ENCODE measurements around the gene EFS. TPM values are rescaled to one million over a fixed set of nuclear protein-coding genes. Genes with fewer than 3 reads are reported as not detected.

EFS gene, protein sequence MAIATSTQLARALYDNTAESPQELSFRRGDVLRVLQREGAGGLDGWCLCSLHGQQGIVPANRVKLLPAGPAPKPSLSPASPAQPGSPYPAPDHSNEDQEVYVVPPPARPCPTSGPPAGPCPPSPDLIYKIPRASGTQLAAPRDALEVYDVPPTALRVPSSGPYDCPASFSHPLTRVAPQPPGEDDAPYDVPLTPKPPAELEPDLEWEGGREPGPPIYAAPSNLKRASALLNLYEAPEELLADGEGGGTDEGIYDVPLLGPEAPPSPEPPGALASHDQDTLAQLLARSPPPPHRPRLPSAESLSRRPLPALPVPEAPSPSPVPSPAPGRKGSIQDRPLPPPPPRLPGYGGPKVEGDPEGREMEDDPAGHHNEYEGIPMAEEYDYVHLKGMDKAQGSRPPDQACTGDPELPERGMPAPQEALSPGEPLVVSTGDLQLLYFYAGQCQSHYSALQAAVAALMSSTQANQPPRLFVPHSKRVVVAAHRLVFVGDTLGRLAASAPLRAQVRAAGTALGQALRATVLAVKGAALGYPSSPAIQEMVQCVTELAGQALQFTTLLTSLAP
- polyA plus RNA-seq: 10 to 100 TPM in 1 of 4 donors, 1 to 10 TPM in 1, under 1 TPM in 2; 0.54 to 11.5 (median 1.8) TPM
- long read RNA-seq, donor 1: 0 reads
- long read RNA-seq, donor 2: 0 reads
- long read RNA-seq, donor 3: 0 reads
- long read RNA-seq, donor 4: 0 reads
- long read RNA-seq, donor 5: 0 reads
- long read RNA-seq, donor 6, partial matches to known transcripts: 0 of 1 reads
- long read RNA-seq, donor 6, other reads (novel, unspliced or antisense): 0 of 1 reads
- long read RNA-seq, donor 7: 0 reads
- long read RNA-seq, donor 8, partial matches to known transcripts: 0 of 1 reads
- long read RNA-seq, donor 8, other reads (novel, unspliced or antisense): 0 of 1 reads
- long read RNA-seq, donor 9: 0 reads
- long read RNA-seq, donor 10, partial matches to known transcripts: 7 of 9 reads
- long read RNA-seq, donor 10, other reads (novel, unspliced or antisense): 0 of 9 reads

DNA sequence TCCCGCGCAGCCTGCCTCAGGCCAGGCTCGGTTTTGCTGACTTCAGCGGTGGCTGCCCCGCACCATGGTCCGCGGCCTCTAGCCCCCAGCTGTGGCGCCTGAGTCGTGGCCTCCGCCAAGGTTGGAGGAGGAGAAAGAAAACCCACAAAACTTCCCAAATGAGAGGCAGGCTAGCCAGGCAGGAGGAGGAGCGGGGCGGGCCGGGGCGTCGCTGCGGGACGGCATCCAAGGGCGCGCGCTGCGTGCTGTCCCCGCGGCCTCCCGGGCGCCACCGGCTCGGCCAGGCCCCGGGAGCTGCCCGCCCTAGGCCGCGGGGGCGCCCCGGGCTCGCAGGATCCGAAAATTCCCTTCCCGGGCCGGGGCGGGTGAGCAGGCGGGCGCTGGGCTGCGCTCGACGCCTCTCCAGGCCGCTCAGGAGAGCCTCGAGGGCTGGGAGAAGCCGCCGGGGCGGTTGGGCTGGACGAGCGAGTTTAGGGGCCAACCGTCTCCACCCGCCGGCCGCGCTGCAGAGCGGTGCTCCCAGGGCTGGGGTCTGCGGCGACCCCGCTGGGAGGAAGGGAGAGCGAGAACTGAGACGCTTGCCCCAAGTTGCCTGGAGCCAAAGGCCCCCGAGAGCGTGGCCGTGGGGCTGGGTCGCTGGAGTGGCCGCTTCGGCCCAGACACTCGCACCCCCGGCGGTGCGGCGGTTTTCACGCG, at the start of gene EFS:
Gene EFS (minus strand): TSS at position 137 of the 696 bp plus-strand sequence. CDS start 147 bp downstream, outside the sequence.
- peaks cover 0 to 11% (median 3%) of the 10 kb centered on the region in 3 donors for H3K4me1 ChIP-seq (ENCODE audit: control insufficient read depth in 3 of 3, insufficient read depth in 2 of 3, low read depth in 1 of 3, low read length in 2 of 3)
- H3K27me3 ChIP-seq (ENCODE audit: control insufficient read depth in 3 of 3, insufficient read depth in 3 of 3, low read length in 3 of 3): peaks cover 6 to 16% (median 6%) of the 10 kb centered on the region in 3 donors
- WGBS, 3 donors: 3 to 11% (median 5%) methylated on average over 31 to 74 of the region's 74 CpGs
- H3K36me3 ChIP-seq (ENCODE audit: control insufficient read depth in 3 of 3, insufficient read depth in 2 of 3, low read depth in 1 of 3, low read length in 3 of 3): peaks cover 0 to 8% (median 0%) of the 10 kb centered on the region in 3 donors
- H3K9me3 ChIP-seq (ENCODE audit: control insufficient read depth in 2 of 2, insufficient read depth in 1 of 2, low read depth in 1 of 2, low read length in 1 of 2): no peaks in the 10 kb centered on the region
- peak within 1 kb of the TSS in 2 of 3 donors; percentile 16 to 56 for H3K4me3 ChIP-seq (ENCODE audit: low read depth in 1 of 3, low read length in 3 of 3)
- FAIRE-seq (no peak), DNase-seq (peak in 1 of 2 donors; percentile 73)
- peak within 1 kb of the TSS; percentile 51 to 89 (median 86) for H3K27ac ChIP-seq (ENCODE audit: low read depth in 1 of 3, low read length in 2 of 3)

DNA sequence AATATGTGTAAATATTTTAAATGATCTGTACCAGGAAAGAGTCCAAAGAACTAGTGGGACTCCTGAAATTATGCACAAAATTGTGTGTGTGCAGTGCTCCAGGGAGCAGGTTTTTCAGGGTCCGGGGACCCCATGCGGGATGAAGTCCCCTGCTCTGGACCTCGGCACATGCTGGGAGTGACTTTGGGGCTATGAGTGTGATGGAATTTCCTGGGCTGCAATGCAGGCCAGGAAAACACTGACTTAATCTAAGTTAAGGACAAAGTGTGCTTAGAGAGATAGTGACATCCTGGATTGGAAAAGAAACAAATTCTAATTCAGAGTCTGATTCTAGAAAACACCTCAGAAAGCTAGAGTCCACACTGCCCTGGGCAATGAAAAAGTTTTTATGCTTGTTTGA, 49.3 kb upstream of the EFS start:
- H3K4me1 ChIP-seq (ENCODE audit: control insufficient read depth in 3 of 3, insufficient read depth in 2 of 3, low read depth in 1 of 3, low read length in 2 of 3): no peaks in the 10 kb centered on the region
- no peak for FAIRE-seq

DNA sequence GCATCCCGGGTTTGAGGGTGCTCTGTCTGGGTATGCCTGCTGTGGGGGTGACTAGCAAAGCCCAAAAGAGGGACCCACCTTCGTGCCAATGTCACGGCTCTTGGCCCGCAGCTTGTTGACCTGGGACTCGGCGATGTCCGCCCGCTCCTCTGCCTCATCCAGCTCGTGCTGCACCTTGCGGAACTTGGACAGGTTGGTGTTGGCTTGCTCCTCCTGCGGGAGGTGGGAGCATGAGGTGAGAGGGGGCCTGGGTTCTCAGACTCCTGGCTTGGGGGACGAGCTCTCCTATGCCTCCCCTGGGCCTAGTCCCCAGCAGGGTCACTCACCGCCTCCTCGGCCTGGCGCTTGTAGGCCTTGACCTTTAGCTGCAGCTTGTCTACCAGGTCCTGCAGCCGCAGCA, 48.7 kb upstream of the EFS start:
- FAIRE-seq: no peak
- H3K4me3 ChIP-seq (ENCODE audit: low read depth in 1 of 3, low read length in 3 of 3): no peak overlapping the region
- no peaks in the 10 kb centered on the region for H3K36me3 ChIP-seq (ENCODE audit: control insufficient read depth in 3 of 3, insufficient read depth in 2 of 3, low read depth in 1 of 3, low read length in 3 of 3)
- H3K27me3 ChIP-seq (ENCODE audit: control insufficient read depth in 3 of 3, insufficient read depth in 3 of 3, low read length in 3 of 3): no peaks in the 10 kb centered on the region
- WGBS, 3 donors: 86 to 93% (median 89%) methylated on average over 16 of the region's 16 CpGs
- no peak for DNase-seq
- no peaks in the 10 kb centered on the region for H3K9me3 ChIP-seq (ENCODE audit: control insufficient read depth in 2 of 2, insufficient read depth in 1 of 2, low read depth in 1 of 2, low read length in 1 of 2)
- no peak overlapping the region for H3K27ac ChIP-seq (ENCODE audit: low read depth in 1 of 3, low read length in 2 of 3)
- H3K4me1 ChIP-seq (ENCODE audit: control insufficient read depth in 3 of 3, insufficient read depth in 2 of 3, low read depth in 1 of 3, low read length in 2 of 3): no peaks in the 10 kb centered on the region

More for the DNA sequence above, 49.3 kb upstream of the EFS start:
- Histone ChIP-seq H3K36me3 (ENCODE audit: control insufficient read depth in 3 of 3, insufficient read depth in 2 of 3, low read depth in 1 of 3, low read length in 3 of 3) (no peaks in the 10 kb centered on the region), H3K27ac (ENCODE audit: low read depth in 1 of 3, low read length in 2 of 3) (no peak overlapping the region), H3K9me3 (ENCODE audit: control insufficient read depth in 2 of 2, insufficient read depth in 1 of 2, low read depth in 1 of 2, low read length in 1 of 2) (no peaks in the 10 kb centered on the region), H3K4me3 (ENCODE audit: low read depth in 1 of 3, low read length in 3 of 3) (no peak overlapping the region), H3K27me3 (ENCODE audit: control insufficient read depth in 3 of 3, insufficient read depth in 3 of 3, low read length in 3 of 3) (no peaks in the 10 kb centered on the region)
- WGBS, 3 donors: 69 to 86% (median 70%) methylated on average over 3 of the region's 3 CpGs
- no peak for DNase-seq

DNA sequence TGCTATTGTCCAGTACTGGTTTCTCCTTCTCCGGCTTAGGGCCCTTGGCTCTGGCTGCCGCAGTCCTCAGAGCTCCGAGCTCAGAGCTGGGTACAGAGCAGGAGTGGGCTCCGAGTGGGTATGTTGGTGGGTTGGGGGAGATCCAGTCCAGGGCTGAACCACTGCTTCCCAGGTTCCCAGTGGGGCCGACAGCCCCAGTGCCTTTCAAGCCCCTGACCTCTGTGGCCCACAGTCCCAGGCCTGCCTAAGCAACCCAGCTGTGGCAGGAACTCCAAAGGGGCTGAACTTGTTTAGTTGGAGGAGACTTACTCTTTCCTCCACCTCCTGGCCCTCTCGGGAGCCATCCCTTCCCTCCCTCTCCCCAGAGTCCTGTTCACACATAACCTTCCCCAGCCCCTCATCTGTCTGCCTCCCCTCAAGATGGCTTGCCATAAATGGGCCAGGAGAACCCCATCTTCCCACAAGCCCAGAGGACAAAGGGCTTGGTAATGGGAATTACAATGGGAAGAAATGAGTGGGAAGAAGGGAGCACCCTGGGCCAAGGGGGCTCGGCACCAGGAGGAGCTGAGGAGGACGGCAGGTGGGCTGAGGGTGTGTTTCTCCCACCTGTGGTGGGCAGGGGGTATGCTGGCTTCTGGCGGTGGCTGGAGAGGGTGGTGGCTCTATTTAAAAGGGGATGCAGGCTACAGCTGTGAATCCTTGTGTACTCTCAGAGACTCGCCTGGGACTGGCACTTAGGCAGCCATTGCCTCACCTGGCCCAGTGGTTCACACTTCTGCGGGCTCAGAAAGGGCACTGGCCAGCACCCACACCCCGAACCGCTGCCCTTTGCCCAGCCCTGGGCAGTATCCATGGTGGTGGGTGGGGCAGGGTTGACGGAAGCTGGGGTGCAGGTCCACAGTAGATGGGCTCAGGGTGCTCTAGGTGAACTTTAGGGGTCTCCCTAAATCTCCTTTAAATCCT, 46.9 kb upstream of the EFS start:
- FAIRE-seq: no peak
- Histone ChIP-seq H3K9me3 (ENCODE audit: control insufficient read depth in 2 of 2, insufficient read depth in 1 of 2, low read depth in 1 of 2, low read length in 1 of 2) (no peaks in the 10 kb centered on the region), H3K27me3 (ENCODE audit: control insufficient read depth in 3 of 3, insufficient read depth in 3 of 3, low read length in 3 of 3) (no peaks in the 10 kb centered on the region), H3K4me1 (ENCODE audit: control insufficient read depth in 3 of 3, insufficient read depth in 2 of 3, low read depth in 1 of 3, low read length in 2 of 3) (no peaks in the 10 kb centered on the region), H3K36me3 (ENCODE audit: control insufficient read depth in 3 of 3, insufficient read depth in 2 of 3, low read depth in 1 of 3, low read length in 3 of 3) (no peaks in the 10 kb centered on the region), H3K27ac (ENCODE audit: low read depth in 1 of 3, low read length in 2 of 3) (no peak overlapping the region), H3K4me3 (ENCODE audit: low read depth in 1 of 3, low read length in 3 of 3) (no peak overlapping the region)
- DNase-seq: peak in 1 of 2 donors; percentile 48
- 63 to 76% (median 73%) methylated on average over 14 of the region's 14 CpGs for WGBS, 3 donors

DNA sequence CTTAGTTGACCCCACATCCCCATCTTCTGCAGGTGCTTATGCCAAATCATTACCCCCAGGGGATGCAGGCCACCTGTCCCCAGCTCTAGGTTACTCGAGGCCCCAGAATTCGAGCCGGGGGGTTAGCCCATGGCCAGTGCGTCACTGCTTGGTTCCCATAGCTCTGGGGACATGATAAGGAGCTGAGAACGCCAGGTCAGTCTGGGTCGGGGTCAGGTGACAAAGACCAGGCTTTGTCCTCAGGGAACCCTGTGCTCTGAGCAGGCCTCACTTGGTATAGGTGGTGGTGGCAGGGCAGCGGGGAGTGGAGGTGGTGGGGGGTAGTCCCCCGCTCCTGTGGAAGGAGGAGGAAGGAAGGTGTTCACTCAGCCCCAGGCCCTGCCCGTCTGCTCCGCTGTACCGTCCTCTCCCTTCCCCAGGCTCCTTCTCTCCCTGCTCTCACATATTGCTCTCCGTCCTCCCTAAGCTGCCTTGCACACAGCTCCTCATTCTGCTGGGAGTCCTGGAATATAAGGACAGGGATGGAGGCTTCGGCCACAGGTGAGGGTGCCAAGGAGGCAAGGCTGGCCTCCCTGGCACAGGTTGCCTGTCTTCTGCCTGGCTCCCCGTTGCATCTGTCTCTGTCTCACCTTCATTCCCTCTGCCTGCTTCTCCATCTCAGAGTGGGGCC, 45.1 kb upstream of the EFS start:
- 74 to 78% (median 75%) methylated on average over 13 to 14 of the region's 14 CpGs for WGBS, 3 donors
- no peak for FAIRE-seq
- Histone ChIP-seq H3K4me3 (ENCODE audit: low read depth in 1 of 3, low read length in 3 of 3) (no peak overlapping the region), H3K27ac (ENCODE audit: low read depth in 1 of 3, low read length in 2 of 3) (no peak overlapping the region), H3K9me3 (ENCODE audit: control insufficient read depth in 2 of 2, insufficient read depth in 1 of 2, low read depth in 1 of 2, low read length in 1 of 2) (no peaks in the 10 kb centered on the region), H3K36me3 (ENCODE audit: control insufficient read depth in 3 of 3, insufficient read depth in 2 of 3, low read depth in 1 of 3, low read length in 3 of 3) (no peaks in the 10 kb centered on the region), H3K4me1 (ENCODE audit: control insufficient read depth in 3 of 3, insufficient read depth in 2 of 3, low read depth in 1 of 3, low read length in 2 of 3) (no peaks in the 10 kb centered on the region), H3K27me3 (ENCODE audit: control insufficient read depth in 3 of 3, insufficient read depth in 3 of 3, low read length in 3 of 3) (peaks cover 0 to 5% (median 0%) of the 10 kb centered on the region in 3 donors)
- no peak for DNase-seq

DNA sequence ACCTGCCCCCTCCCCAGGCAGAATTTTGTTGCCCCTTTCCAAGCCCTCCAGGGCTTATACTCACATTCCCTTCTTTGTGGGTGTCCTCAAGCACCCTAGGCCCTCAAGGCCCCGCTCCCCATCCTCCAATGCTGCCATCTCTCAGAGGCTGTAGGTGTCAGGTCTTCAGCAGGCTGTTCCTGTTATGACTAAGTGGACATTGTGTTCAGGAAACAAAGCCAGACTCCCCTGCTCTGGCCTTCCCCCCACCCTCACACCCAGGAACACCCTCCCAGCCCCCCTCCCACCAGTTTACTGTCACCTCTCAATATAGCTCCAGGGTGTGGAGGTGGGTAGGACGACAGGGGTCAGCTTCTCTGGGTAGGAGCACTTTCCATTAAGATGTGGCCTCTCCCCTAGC, 44.5 kb upstream of the EFS start:
- H3K36me3 ChIP-seq (ENCODE audit: control insufficient read depth in 3 of 3, insufficient read depth in 2 of 3, low read depth in 1 of 3, low read length in 3 of 3): no peaks in the 10 kb centered on the region
- DNase-seq: no peak
- H3K27me3 ChIP-seq (ENCODE audit: control insufficient read depth in 3 of 3, insufficient read depth in 3 of 3, low read length in 3 of 3): peaks cover 0 to 5% (median 0%) of the 10 kb centered on the region in 3 donors
- H3K4me3 ChIP-seq (ENCODE audit: low read depth in 1 of 3, low read length in 3 of 3): no peak overlapping the region
- no peak overlapping the region for H3K27ac ChIP-seq (ENCODE audit: low read depth in 1 of 3, low read length in 2 of 3)
- WGBS, 3 donors: 58 to 83% (median 61%) methylated on average over 2 of the region's 2 CpGs
- H3K4me1 ChIP-seq (ENCODE audit: control insufficient read depth in 3 of 3, insufficient read depth in 2 of 3, low read depth in 1 of 3, low read length in 2 of 3): no peaks in the 10 kb centered on the region
- no peak for FAIRE-seq
- H3K9me3 ChIP-seq (ENCODE audit: control insufficient read depth in 2 of 2, insufficient read depth in 1 of 2, low read depth in 1 of 2, low read length in 1 of 2): no peaks in the 10 kb centered on the region

DNA sequence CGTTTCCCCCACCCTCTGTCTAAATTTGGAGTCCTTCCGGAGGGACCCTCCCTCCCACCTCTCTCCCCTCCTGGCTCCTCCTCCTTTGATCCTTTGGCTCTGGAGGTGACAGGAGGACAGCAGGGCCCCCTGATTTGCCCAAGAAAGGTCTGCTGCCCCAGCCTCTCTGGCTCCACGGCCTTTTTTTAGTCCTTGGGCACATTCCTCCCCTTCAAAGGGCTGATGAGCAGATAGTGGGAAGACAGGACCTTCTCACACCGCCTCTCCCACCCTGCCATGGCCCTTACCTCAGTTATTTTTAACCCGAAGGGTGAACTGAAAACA, 43.3 kb upstream of the EFS start:
- Histone ChIP-seq H3K4me3 (ENCODE audit: low read depth in 1 of 3, low read length in 3 of 3) (no peak overlapping the region), H3K9me3 (ENCODE audit: control insufficient read depth in 2 of 2, insufficient read depth in 1 of 2, low read depth in 1 of 2, low read length in 1 of 2) (no peaks in the 10 kb centered on the region), H3K27ac (ENCODE audit: low read depth in 1 of 3, low read length in 2 of 3) (no peak overlapping the region), H3K27me3 (ENCODE audit: control insufficient read depth in 3 of 3, insufficient read depth in 3 of 3, low read length in 3 of 3) (peaks cover 0 to 5% (median 0%) of the 10 kb centered on the region in 3 donors), H3K4me1 (ENCODE audit: control insufficient read depth in 3 of 3, insufficient read depth in 2 of 3, low read depth in 1 of 3, low read length in 2 of 3) (no peaks in the 10 kb centered on the region), H3K36me3 (ENCODE audit: control insufficient read depth in 3 of 3, insufficient read depth in 2 of 3, low read depth in 1 of 3, low read length in 3 of 3) (no peaks in the 10 kb centered on the region)
- DNase-seq: no peak
- 52 to 60% (median 53%) methylated on average over 5 of the region's 5 CpGs for WGBS, 3 donors
- no peak for FAIRE-seq
